Chondrocyte (in vitro differentiated cells): ENCODE results near the gene SPATA19. TPM values are rescaled to one million over a fixed set of nuclear protein-coding genes. Genes with fewer than 3 reads are reported as not detected.

ENCODE experiments used
- DNase-seq: peaks from one replicate; pipeline ENCODE4 v3.0.0; 2021; ENCODE audit warnings: mixed read lengths, low spot score
- H3K27ac Mint-ChIP-seq: one replicate; pipeline ENCODE4 v1.8.0; 2021; ENCODE audit warnings: mild to moderate bottlenecking, moderate library complexity, mixed read lengths; ENCODE audit not compliant: unreplicated experiment
- H3K27me3 Mint-ChIP-seq: 2 replicates; pipeline ENCODE4 v1.8.0; 2021; ENCODE audit warnings: low read depth, mixed read lengths
- H3K36me3 Mint-ChIP-seq: 2 replicates; pipeline ENCODE4 v1.8.0; 2021; ENCODE audit warnings: low read depth, mixed read lengths
- H3K4me1 Mint-ChIP-seq: 2 replicates; pipeline ENCODE4 v1.8.0; 2021; ENCODE audit warnings: low read depth, mild to moderate bottlenecking, mixed read lengths
- H3K4me3 Mint-ChIP-seq: one replicate; pipeline ENCODE4 v1.8.0; 2021; ENCODE audit warnings: mild to moderate bottlenecking, moderate library complexity, mixed read lengths; ENCODE audit not compliant: unreplicated experiment
- H3K9me3 Mint-ChIP-seq: 2 replicates; pipeline ENCODE4 v1.8.0; 2021; ENCODE audit warnings: low read depth, mixed read lengths
- CTCF ChIP-seq: fragments of 200-600 bp; sonication (generic); IDR thresholded peaks from 2 replicates; pipeline ENCODE4 v1.5.0; 2021; ENCODE audit warnings: antibody characterized with exemption, mild to moderate bottlenecking, moderate library complexity
- total RNA-seq: library from RNA; stranded (reverse); gene quantifications from 3 replicates; pipeline ENCODE4 v1.2.1, GENCODE V29; 2021

The SPATA19 gene
- total RNA-seq, 1 donor from 2014 or later = not detected

- TF ChIP-seq CTCF = no peak
- H3K4me1 Mint-ChIP-seq = no peaks in the 10 kb centered on the region
- no peaks in the 10 kb centered on the region for H3K36me3 Mint-ChIP-seq
- H3K9me3 Mint-ChIP-seq = no peaks in the 10 kb centered on the region
- peaks cover 28% of the 10 kb centered on the region for H3K27me3 Mint-ChIP-seq
- no peak overlapping the region for H3K27ac Mint-ChIP-seq
- no peak for DNase-seq
- no peak overlapping the region for H3K4me3 Mint-ChIP-seq
Measured at GRCh38 chr11:133823211-133823610, 22.1 kb downstream of the SPATA19 start.

- peaks cover 18% of the 10 kb centered on the region for H3K27me3 Mint-ChIP-seq
- no peak for DNase-seq
- H3K4me3 Mint-ChIP-seq = no peak overlapping the region
- no peak overlapping the region for H3K27ac Mint-ChIP-seq
- TF ChIP-seq CTCF = peak; percentile 73
- H3K4me1 Mint-ChIP-seq = no peaks in the 10 kb centered on the region
- no peaks in the 10 kb centered on the region for H3K9me3 Mint-ChIP-seq
- H3K36me3 Mint-ChIP-seq = no peaks in the 10 kb centered on the region
Measured at GRCh38 chr11:133821776-133822175, 23.5 kb downstream of the SPATA19 start.

DNA sequence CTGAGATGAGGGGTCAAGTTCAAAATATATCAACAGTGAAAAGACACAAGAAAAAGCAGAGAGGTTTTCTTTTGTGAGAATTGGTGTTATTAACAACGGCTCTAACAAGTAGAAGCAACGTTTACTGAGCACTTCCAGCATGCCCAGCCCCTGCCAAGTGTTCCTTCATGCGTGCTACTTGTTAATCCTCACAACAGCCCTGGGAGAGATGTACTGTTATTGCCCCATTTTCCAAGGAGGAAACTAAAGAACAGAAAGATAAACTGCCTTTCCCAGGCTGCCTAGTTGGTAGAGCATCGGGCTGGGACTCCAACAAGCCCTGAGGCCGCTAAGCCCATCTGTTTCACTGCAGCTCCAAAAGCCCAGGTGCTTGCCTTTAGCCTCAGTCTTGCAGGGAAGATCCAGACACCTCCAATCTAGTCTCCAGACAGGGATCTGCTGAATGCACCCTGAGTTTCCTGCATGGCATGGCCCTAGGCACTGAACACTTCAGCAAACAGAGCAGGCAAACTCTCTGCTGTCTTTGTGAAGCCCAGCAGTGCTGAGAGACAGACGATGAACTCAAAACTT lies 25.5 kb downstream of the SPATA19 start:
- TF ChIP-seq CTCF = no peak
- Mint-ChIP-seq H3K27ac (no peak overlapping the region), H3K4me1 (no peaks in the 10 kb centered on the region), H3K36me3 (no peaks in the 10 kb centered on the region), H3K9me3 (no peaks in the 10 kb centered on the region), H3K27me3 (peaks cover 15% of the 10 kb centered on the region), H3K4me3 (no peak overlapping the region)
- no peak for DNase-seq

GRCh38 chr11:133819114-133819513 lies 26.2 kb downstream of the SPATA19 start:
- no peaks in the 10 kb centered on the region for H3K9me3 Mint-ChIP-seq
- H3K4me1 Mint-ChIP-seq = no peaks in the 10 kb centered on the region
- H3K27ac Mint-ChIP-seq = no peak overlapping the region
- DNase-seq = no peak
- no peak for TF ChIP-seq CTCF
- H3K27me3 Mint-ChIP-seq = peaks cover 14% of the 10 kb centered on the region
- H3K36me3 Mint-ChIP-seq = no peaks in the 10 kb centered on the region
- no peak overlapping the region for H3K4me3 Mint-ChIP-seq

- H3K9me3 Mint-ChIP-seq = no peaks in the 10 kb centered on the region
- H3K4me1 Mint-ChIP-seq = no peaks in the 10 kb centered on the region
- no peak overlapping the region for H3K4me3 Mint-ChIP-seq
- no peak overlapping the region for H3K27ac Mint-ChIP-seq
- no peaks in the 10 kb centered on the region for H3K36me3 Mint-ChIP-seq
- H3K27me3 Mint-ChIP-seq = peaks cover 14% of the 10 kb centered on the region
- TF ChIP-seq CTCF = no peak
- no peak for DNase-seq
Measured at GRCh38 chr11:133818302-133818701, 27.0 kb downstream of the SPATA19 start.
